ENCODE results near the gene MEFV. TPM values are rescaled to one million over a fixed set of nuclear protein-coding genes. Genes with fewer than 3 reads are reported as not detected.

The MEFV gene
- polyA plus RNA-seq, 1 experiment: not detected

GRCh38 chr16:3192476-3193019 is 63.9 kb downstream of the MEFV start:
- Histone ChIP-seq H3K27ac (ENCODE audit: low read depth, low read length) (no peak overlapping the region), H3K9me3 (ENCODE audit: control insufficient read depth, insufficient read depth, low read length) (peaks cover 18% of the 10 kb centered on the region), H3K4me3 (ENCODE audit: low read depth, low read length) (no peak overlapping the region), H3K27me3 (ENCODE audit: control insufficient read depth, insufficient read depth, low read length) (peaks cover 18% of the 10 kb centered on the region)
- ChIA-PET CTCF (no interaction called here), POLR2A (no interaction called here)
- no peak for DNase-seq (ENCODE audit: low read depth, low spot score)
- TF ChIP-seq CTCF (IDR thresholded peaks at IDR 0.05; ENCODE audit: low read depth, low read length): no peak

Other genes with a start within 250 kb of the MEFV start
- gene CLDN9, start 243.7 kb downstream of the MEFV start, polyA plus RNA-seq (2011; rRNA removed): not detected in 2 replicates
- gene CLDN6, start 238.4 kb downstream of the MEFV start, polyA plus RNA-seq (2011; rRNA removed): 0.07 and 0.10 TPM in 2 replicates
- gene TNFRSF12A, start 236.3 kb downstream of the MEFV start, polyA plus RNA-seq (2011; rRNA removed): 67.3 and 97.1 TPM in 2 replicates
- 51.6 and 73.4 TPM in 2 replicates for gene HCFC1R1, start 232.7 kb downstream of the MEFV start, polyA plus RNA-seq (2011; rRNA removed)
- 14.5 and 16.7 TPM in 2 replicates for gene THOC6, start 232.6 kb downstream of the MEFV start, polyA plus RNA-seq (2011; rRNA removed)
- not detected in 2 replicates for gene BICDL2, start 219.7 kb downstream of the MEFV start, polyA plus RNA-seq (2011; rRNA removed)
- gene MMP25, start 210.1 kb downstream of the MEFV start, polyA plus RNA-seq (2011; rRNA removed): not detected in 2 replicates
- gene IL32, start 191.0 kb downstream of the MEFV start, polyA plus RNA-seq (2011; rRNA removed): 30.3 and 37.9 TPM in 2 replicates
- gene ZSCAN10, start 157.3 kb downstream of the MEFV start, polyA plus RNA-seq (2011; rRNA removed): not detected in 2 replicates
- 3.6 and 5.5 TPM in 2 replicates for gene ZNF205, start 144.0 kb downstream of the MEFV start, polyA plus RNA-seq (2011; rRNA removed)
- gene ZNF213, start 121.6 kb downstream of the MEFV start, polyA plus RNA-seq (2011; rRNA removed): 0.47 and 1.2 TPM in 2 replicates
- gene OR1F1, start 68.4 kb downstream of the MEFV start, polyA plus RNA-seq (2011; rRNA removed): 0.20 and 0.29 TPM in 2 replicates
- 4.7 and 6.1 TPM in 2 replicates for gene ZNF200, start 21.5 kb downstream of the MEFV start, polyA plus RNA-seq (2011; rRNA removed)
- 13.2 and 22.5 TPM in 2 replicates for gene ZNF263, start 26.9 kb upstream of the MEFV start, polyA plus RNA-seq (2011; rRNA removed)
- 4.4 and 5.3 TPM in 2 replicates for gene TIGD7, start 48.8 kb upstream of the MEFV start, polyA plus RNA-seq (2011; rRNA removed)
- 15.9 and 20.3 TPM in 2 replicates for gene ZNF75A, start 48.9 kb upstream of the MEFV start, polyA plus RNA-seq (2011; rRNA removed)
- 0.07 and 0.09 TPM in 2 replicates for gene OR2C1, start 99.3 kb upstream of the MEFV start, polyA plus RNA-seq (2011; rRNA removed)
- gene ZSCAN32, start 144.4 kb upstream of the MEFV start, polyA plus RNA-seq (2011; rRNA removed): 18.5 and 18.6 TPM in 2 replicates
- gene ZNF174, start 144.6 kb upstream of the MEFV start, polyA plus RNA-seq (2011; rRNA removed): 10.7 and 10.9 TPM in 2 replicates
- gene ZNF597, start 186.9 kb upstream of the MEFV start, polyA plus RNA-seq (2011; rRNA removed): 1.6 and 1.8 TPM in 2 replicates
- gene NAA60, start 187.0 kb upstream of the MEFV start, polyA plus RNA-seq (2011; rRNA removed): 23.1 and 28.8 TPM in 2 replicates
- not detected in 2 replicates for gene C16orf90, start 238.9 kb upstream of the MEFV start, polyA plus RNA-seq (2011; rRNA removed)
- gene CLUAP1, start 244.4 kb upstream of the MEFV start, polyA plus RNA-seq (2011; rRNA removed): 28.9 and 38.6 TPM in 2 replicates

Data from AG04450 (cell line).